HG03095 (cell line): ENCODE measurements around the gene SKP1.

Source experiments
- ATAC-seq: cut with Tn5 transposase; IDR thresholded peaks from one replicate; pipeline ENCODE4 v1.9.1; 2021; ENCODE audit warnings: moderate library complexity; ENCODE audit not compliant: unreplicated experiment

The SKP1 gene

DNA sequence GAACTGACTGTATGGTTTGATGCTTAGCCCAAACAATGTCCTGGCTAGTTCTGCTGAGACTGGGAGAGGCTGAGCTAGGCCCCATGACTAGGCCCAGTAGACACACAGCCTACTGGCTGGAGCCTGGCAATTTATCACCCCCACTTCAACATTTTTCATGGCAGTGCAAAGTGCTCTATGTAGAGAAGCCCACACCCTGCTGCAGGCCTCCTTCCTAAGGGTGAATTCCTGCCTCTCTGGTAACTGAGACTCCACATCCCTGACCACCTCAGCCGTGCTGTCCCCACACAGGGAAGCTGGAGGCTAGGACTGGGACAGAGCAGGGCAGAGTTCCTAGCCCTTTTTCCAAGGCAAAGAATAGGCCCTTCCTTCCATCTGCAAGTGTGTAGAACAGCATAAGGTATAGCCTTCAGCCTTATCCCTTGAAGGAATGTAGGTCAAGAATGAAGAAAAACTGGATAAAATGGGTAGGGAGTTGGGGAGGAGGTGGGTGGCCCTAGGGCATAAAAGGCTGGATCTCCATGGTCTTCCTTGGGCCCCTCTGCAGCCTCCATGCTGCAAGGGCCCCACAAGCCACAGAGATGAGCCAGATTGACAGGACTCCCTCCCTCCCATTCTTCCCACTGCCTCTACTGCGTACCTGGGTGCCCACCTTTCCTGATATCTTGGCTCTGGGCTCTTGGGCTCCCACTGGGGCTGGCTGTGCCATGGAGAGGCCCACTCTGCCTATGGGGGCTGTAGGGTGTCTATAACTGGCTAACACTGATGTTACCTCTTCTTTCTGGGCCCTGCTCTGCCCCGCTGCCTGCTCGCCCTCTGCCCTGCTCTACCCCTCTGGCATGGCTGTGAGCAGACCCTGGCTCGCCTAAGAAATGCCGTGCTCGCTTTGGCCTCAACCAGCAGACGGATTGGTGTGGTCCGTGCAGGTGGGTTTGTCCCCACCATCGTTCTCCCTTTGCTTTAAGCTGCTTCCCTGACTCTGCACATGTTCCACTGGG, 32.5 kb downstream of the SKP1 start:
- ATAC-seq = no peak

DNA sequence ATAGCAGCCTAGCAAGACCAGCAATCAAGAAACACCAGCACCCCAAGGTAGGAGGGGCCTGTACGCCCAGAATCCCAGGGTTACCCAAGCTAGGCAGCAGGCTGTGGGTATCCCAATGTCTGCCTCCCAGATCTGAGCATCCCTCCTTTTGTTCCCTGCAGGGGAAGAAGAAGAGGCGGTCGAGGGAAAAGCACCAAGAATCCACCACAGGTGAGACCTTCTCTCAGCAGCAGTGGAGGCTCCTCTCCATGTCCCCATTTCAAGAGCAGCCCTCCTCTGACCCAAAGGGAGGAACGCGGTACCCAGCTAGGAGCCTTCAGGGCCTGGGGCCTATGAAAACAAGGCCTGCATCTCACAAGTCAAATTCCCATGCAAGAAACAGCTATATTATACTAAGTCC, 33.3 kb downstream of the SKP1 start:
- ATAC-seq = no peak

DNA sequence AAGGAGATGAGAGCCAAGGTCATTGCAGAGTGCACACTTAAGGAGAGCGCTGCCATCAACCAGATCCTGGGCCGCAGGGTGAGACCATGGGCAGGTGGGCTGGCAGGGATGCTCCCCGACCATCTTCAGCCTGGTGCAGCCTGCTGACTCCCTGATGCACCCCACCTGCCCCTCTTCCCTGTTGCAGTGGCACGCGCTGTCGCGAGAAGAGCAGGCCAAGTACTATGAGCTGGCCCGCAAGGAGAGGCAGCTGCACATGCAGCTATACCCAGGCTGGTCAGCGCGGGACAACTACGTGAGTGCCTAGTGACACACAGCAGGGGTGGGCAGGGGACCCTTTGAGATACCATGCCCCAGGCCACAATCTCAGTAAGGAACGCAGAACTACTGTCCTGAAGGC, 33.9 kb downstream of the SKP1 start:
- no peak for ATAC-seq

DNA sequence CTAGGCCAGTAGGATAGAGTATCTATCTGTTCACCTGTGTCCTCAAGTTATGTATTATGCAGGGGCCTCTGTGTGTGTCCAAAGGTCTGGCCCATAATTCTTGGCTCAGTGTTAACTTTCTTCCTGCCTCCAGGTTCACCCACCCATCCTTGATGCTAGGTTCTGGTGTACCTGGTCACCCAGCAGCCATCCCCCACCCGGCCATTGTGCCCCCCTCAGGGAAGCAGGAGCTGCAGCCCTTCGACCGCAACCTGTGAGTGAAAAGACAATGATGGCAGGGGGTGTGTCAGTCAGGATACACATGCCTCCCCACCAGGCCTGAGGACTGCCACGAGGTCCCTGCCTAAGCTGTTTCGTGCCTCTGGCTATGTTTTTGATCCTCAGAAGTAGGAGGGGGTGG, 34.7 kb downstream of the SKP1 start:
- no peak for ATAC-seq

DNA sequence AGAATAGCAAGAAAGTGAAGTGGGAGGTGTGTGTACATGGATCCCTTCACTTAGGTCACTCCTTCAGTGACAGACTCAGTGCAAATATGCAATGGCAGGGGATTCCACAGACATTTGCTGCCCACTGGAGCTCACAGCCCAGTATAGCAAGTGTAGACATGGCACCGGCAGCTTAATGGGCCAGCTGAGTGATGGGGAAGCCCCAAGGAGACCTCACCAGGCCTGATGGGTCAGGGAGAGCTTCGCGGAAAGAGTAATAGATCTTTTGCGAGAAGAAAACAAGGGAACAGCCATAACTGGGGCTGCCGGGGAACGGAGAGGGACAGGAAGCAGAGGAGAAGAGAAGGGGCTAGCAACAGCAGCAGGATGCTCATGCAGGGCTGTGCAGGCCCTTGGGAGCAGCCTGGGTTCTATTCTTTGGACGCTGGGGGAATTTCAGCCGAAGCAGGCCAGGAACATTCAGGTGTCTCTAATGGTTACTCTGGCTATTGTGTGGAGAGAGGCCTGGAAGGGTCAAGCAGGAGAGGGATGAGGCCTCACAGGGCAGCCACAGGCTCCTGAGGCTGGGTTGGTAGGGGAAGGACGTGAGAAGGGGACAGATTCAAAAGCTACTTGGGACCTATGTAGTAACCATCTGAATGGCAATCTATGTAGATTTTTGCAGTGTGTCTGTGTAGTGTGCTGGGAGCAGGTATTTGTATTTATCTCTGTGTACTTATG, 35.3 kb downstream of the SKP1 start:
- no peak for ATAC-seq

DNA sequence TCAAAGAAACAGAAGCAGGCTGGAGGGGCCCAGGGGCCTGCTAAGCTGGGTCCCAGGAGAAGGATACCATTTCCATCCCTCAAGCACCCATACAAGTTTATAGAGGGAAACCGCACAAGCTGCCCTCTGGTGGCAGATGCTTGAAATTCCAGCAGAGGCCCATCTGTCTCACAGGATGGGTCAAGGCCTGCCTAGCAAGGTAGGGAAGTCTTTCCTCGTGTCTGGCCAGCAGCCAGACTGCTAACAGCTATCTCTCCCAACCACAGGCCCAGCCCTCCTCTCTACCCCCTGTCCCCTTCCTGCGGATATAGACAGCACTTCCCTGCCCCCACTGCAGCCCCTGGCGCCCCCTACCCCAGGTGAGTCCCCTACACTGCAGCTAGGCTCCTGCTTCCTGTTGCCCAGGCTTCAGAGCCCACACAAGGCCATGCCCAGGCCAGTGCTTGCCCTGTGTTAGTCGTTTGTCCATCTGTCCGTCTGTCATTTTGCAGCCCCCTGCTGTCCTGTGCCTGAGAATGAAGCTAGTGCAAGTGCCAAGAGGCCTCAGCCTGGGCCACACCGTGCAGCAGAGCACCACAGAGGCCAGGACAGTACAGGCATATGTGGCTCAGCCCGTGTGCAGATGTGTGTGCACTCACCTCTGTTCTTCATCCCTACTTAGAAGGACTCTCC, 36.1 kb downstream of the SKP1 start:
- ATAC-seq = no peak

DNA sequence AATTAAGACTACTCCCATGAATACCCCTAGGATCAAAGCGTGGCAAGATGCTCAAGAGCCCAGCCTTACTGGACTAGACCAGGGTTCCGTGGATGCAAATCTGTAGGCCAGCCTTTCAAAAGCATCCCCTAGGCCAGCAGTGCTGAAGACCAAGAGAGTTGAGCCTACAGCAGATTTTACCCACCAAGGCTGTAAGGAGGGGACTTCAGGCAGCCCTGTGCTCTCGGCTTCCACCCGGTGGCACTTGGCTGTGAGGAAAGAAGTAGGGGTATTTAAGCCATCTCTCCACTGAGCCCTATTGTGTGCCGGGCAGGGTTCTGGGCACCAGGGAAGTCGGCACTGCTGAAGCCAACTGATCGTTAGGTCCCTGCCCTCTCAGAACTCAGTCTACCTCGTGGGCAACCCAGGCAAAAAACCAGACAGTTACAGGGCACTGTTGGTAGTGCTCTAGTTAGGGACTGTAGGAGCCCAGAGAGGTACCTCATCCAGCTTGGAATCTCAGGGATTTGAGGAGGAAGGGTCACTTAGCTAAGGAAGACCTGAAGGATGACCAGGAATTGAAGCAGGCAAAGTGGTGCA, 36.8 kb downstream of the SKP1 start:
- no peak for ATAC-seq

DNA sequence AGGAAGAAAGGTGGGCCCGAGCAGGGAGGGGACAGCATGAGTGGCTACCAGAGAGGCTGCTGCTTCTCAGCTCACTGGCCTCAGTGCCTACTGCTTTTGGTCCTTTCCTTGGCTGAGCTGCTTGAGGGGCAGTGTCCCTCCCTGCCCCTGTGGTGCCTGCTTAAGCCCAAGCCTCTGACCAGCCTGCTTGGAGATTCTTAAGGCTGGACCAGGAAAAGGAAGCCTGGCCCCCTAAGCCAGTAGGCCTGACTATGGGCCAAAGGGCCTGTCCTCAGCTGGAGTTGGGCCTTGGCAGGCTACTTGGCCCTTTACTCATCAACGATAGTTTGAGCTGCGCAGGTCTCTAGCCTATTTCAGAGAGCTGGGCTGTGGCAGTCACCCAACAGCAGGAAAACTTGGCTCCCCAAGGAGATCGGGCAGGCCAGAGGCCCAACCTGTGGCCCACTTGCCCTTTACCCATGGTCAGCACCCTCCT, 37.3 kb downstream of the SKP1 start:
- ATAC-seq = no peak

DNA sequence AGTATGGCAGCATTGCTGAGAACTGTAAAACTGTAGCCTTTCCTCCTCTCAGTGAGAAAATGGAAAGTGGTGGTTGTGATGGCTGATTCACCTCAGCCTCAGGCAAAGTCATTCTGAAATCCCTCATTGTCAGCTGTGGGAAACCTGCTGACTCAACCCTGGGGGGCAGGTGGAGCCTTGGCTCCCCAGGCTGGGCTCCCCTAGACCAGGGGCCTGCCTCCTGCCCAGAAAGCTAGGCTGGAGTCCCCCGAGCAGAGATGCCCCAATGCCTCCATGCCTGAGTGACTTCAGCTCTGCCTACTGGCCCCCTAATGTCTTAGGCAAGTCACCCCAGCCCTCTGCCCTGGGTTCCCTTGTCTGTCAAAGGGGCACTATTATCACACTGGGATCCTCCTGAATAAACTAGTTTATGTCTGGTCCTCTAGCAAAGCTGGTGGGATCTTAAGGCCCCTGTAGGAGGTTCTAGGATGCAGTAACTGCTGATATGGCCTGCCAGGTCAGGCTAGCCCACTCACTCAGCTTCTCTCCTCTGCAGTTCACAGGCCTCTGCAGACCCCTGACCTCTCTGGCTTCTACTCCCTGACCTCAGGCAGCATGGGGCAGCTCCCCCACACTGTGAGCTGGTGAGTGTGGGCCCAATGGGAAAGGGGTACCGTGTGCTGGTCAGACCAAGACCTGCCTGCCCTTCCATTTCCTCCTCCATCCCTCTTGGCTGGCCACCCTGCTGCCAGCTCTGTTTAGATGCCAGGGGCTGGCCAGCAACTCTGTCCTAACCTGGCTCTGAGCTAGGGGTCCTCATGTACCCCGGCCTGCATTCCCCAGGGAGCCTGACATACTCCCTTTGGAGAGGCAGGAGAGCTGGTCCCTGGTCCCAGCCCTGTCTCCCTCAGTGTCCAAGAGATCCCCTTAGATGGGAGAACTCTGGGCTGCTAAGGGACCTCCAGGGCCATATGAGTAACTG, 38.1 kb downstream of the SKP1 start:
- peak; percentile 78 for ATAC-seq

DNA sequence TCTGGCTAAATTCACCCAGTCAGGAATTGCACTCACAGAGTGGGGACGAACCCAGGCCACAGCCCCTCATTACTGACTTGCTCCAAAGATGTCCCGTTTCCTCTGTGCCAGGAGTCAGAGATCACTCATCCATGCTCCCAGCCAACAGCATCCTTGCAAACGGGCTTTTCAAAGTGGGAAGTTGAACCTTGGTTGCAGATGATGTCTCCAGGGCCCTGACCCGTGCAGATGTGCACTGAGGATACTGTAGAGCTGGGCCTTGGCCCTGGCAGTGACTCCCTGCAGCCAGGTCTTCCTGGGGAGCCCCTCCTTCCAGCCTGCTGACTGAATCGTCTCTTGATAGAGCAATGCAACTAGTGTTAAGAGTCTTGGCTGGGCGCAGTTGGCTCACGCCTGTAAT, 40.0 kb downstream of the SKP1 start:
- no peak for ATAC-seq

DNA sequence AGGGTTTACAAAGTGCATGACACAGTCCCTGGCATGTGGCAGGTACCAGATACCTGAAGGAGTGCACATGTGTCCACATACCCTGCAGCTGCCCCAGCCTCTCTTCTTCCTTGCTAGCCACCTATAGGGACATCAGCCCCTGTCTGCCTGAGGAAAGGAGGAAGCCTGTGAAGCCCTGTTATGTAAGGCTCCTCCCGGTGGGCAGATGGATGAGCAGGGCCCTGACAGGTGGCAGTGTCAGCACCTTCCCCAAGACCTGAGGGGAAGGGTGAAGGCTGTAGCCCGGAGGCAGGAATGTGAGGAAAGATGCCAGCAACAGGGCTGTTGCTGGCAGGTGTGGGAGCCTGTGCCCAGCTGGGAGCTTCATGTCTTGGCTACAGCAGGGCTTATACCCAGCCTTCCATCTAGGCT, 40.5 kb downstream of the SKP1 start:
- ATAC-seq = no peak

DNA sequence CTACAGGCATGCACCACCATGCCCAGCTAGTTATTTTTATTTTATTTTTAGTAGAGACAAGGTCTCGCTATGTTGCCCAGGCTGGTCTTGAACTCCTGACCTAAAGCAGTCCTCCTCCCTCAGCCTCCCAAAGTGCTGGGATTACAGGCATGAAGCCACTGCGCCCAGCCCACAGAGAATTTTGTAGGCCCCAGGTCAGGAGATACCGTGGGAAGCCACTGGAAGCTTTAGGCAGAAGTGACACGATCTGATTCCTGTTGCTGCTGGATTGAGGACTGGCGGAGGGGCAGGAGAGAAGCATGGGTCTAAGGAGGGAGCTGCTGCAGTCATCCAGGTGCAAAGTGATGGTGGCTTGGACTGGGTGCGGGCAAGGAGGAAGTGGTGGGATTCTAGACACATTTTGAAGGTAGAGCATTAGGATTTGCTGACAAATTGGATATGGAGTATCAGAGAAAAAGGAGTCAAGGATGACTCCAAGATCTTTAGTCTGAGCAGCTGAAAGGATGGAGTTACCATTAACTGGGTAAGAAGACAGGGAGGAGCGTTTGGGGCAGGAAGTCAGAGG, 41.6 kb downstream of the SKP1 start:
- ATAC-seq = no peak

DNA sequence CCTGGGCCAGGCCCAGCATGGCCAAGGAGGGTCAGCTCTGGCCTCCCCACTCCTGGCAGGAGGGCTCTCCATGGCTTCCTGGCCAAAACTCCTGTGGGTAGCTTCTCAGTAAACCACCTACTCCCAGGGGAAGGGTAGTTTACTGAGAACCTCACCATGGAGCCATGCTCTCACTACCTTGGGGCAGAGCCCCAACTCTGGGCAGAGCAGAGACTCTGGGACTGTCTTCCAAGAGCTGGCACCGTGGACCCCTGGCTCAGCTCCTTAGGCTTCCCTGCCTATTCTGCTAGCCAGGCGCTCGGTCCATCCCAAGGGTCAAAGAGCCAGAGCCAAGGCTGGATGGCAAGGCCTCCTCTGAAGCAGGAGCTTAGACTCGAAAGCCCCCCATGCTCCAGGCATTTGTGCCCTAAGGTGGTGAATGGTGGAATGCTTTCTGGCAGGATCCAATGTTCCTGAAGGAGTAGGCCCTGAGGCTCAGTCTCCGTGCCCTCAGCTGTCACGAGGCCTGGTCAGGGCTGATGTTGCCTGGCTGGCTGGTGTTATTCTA, 42.7 kb downstream of the SKP1 start:
- no peak for ATAC-seq

DNA sequence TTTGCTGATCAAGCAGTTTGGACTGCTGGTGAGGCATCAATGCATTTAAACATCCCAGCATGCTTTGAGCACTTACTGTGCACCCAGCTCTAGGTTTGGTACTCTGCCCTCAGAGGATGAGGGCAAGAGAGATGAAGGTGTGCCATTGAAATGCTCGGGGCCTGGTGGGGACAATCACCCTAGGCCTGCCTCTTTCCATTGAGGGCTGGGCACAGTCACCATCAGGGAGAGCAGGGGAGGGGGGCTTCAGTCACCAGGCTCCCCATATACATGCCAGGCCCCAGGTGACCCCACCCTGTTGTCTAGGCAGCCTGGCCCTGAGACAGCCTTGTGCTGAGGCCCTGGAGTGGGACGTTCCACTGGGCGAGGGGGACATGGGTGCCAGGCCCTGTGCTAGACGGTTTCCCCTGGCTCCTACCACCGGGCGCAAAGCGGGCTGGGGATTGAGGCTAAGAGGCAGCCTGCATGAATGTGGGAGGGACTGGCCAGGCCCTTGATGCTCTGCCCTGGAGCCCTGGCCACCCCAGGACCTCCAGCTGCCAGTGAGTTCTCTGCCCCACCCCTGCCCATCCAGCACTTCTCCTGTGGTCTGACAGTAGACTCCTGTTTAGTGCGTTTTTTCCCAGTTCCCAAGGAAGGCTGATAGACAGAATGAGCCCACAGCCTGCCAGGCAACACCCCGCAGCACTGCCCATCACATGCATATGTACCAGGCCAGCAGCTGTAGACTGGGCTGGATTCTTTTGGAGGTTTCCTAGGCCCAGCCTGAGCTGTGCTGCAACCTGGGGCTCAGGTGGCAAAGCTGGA, 43.4 kb downstream of the SKP1 start:
- no peak for ATAC-seq

DNA sequence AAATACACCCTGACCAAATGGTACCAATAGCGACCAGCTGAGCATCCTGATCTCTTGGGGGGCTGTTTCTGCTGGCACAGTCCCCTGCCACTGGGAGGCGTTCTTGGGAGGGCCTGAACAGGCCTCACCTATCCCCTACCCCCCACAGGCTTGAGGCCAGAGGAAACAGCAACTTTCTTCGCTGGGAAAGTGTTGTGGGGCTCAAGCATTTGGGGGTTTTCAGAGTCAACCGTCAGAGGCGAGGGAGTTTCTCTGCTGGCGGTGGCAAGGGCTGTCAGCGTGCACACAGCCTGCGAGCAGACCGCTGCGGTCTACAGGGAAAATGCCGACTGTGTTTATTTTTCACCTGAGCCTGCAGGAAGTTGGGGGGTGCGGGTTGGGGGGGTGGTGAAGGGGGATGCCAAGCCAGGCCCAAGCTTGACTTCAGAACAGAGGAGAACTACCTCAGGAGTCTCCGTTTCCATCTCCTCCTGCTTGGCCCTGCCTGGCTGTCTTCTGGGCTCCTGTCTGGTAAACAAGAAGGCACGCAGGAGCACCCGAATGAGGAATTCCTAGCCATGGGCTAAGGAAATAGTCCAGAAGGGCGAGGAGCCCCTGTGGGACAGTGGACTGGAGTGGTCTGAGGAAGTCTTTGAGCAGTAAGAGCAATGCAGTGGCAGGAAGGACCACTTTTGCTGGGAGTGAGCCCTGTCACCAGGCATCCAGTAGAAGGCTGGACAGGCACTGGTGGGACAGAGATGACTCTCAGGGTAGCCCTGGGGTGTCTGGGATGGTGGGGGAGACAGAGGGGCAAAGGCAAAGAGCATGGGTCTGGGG, 44.2 kb downstream of the SKP1 start:
- ATAC-seq = peak; percentile 60

DNA sequence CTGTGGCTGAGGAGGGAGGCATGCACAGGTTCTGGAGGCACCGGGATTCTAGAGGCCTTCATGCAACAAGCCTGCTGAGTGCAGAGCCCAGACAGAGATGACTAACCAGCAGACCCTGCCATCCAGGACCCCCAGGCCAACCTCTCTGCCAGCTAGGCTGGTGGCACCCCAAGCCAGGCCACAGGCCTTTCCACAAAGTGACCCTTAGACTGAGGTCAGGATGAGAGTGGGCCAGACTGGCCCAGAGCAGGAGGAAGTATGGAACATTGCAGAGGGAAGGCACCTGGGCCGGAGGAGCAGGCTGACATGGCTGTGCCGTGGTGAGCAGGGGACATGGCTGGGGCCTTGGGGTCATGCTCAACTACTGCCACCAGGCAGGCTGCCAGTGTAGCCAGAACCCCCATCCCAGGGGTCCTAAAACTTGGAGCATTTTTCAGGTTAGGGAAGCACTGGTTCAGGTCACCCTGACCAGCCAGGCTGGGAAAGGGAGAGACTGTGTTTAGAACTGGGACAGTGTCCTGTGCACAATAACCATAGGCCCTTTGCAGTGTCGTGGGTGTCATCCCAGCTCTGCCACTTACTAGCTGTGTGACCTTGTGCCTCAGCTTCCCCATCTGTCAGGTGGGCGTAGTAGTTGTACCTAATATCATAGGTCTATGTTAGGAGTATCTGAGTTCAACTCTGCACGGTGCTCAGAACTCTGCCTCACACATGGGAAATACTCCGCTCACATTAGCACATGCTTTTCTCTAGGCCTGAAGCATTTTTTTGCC, 45.0 kb downstream of the SKP1 start:
- no peak for ATAC-seq

DNA sequence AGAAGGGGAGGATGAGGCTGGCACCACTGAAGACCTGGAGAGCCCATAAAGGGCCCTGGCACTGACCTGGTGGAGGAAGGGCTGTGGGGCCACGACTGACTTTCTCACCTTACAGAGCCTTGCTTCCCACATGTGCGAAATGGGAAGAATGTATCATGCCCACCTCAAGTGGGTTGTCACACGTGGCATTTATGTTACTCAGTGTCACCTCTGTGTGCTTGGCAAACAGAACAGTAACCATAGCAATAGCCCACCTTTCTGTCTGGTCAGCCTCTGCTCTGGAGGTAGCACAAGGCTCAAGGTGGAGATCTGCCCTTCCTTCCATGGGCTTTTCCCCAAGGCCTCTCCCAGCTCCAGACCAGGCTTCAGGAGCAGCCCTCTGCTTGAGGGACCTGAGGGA, 45.6 kb downstream of the SKP1 start:
- no peak for ATAC-seq
